Activated CD8-positive, alpha-beta memory T cell treated with anti-CD3 and anti-CD28 coated beads for 1 hour (primary cell): ENCODE results near the gene DIP2C.
"Not testable (repeated sequence)": the region's sequence is repeated elsewhere in the genome, so short reads cannot be mapped to it uniquely, and the experiment has no call there.

Experiments
- DNase-seq, 2 donors: peaks; one replicate each; pipeline ENCODE4 v3.0.0-alpha.2; 2020; ENCODE audit warnings: low read depth in 1 of 2; ENCODE audit errors: extremely low read depth in 1 of 2

Gene DIP2C

DNA sequence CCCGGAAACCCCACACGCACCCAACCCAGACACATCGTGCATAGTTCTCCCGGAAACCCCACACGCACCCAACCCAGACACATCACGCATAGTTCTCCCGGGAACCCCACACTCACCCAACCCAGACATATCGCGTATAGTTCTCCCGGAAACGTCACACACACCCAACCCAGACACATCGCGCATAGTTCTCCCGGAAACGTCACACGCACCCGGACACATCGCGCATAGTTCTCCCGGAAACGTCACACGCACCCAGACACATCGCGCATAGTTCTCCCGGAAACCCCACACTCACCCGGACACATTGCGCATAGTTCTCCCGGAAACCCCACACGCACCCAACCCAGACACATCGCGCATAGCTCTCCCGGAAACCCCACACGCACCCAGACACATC is 342.3 kb downstream of the DIP2C start:
- DNase-seq: not testable (repeated sequence)

DNA sequence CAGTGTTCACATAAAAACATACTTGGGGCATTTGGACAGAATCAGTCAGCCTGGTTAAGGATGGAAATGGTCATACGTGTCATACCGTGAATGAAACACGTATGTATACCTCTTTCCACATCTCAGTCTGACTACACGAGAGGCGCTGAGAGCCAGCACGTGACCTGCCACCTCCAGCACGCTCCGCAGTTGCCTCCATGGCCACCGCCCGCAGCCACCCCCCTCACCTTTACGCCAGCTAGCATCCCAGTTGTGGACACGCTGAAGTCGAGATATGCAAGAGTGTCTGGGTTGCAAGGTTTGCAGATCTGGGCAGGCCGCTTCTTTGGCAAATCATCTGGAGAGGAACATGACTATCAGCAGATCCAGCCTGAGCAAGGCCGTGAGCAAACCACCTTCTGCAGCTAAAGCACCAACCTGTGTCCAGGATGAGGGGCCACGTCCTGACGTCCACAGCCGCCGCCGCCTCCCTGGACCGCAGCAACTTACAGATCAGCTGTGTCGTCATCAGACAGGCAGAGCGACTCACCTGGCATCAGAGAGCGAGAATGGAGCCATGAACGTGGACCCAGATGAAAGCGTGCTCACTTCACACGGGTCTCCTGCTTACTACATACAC is 344.8 kb downstream of the DIP2C start:
- DNase-seq: no peak

DNA sequence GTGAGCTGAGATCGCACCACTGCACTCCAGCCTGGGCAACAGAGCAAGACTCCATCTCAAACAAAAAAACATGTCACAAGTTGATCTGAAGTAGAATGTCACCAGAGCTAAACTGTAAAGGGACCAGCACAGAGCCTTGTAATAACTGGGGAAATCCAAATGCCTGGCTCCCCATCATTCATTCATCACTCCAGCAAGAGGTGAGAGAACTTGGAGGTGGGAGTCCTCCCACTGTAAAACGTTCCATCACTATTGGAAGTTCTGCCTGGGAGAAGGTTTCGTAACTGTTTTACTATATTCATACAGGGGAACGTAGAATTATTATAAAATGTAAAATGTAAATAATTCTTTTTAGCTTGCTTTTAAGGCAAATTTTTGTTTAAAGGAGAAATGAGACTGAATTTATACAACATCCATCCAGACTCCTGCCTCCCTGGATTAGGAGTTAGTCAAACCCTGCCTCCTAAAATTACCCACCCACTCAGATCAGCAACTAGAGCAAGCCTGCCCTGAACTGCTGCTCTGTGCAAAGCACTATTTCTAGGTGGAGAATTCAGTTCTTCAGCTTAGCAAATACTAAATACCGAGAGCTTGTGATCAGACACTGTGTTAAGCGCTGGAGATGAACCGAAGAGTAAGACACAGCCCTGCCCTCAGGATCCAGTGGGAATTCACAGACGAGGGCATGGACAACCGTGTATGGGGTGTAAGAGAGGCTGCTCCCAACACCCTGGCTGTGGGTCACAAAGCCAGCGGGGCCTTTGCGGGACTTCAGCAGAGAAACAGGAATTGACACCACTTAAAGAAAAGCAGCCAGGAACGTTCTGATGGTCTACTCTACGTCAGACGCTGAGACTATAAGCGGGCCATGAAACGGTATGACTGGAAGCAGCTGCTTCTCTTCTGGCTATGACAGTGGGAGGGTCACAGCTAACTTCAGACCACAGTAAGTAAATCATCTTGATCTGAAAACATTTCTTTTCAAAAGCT is 345.9 kb downstream of the DIP2C start:
- DNase-seq: no peak

DNA sequence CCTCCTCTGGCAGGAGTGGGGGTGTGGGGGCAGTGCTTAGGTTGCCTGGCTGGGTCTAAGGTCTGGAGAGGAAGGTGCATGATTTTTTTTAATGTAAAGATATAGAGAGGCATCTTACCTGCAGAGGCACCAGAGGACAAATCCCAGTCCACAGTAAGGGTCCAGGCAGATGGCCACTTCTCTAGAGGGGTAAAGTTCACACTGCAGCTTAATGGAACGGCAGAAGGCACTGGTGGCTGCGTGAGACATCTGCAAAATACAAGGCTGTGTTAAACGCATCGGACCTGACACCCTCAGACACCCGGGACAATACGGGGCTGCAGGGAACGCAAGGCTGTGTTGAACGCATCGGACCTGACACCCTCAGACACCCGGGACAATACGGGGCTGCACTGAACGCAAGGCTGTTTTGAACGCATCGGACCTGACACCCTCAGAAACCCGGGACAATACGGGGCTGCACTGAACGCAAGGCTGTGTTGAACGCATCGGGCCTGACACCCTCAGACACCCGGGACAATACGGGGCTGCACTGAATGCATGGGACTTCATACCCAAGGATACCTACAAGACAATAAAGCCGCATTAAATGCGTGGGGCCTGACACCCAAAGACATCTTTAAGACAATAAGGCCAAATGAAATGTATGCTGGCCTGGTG is 348.3 kb downstream of the DIP2C start:
- no peak for DNase-seq

DNA sequence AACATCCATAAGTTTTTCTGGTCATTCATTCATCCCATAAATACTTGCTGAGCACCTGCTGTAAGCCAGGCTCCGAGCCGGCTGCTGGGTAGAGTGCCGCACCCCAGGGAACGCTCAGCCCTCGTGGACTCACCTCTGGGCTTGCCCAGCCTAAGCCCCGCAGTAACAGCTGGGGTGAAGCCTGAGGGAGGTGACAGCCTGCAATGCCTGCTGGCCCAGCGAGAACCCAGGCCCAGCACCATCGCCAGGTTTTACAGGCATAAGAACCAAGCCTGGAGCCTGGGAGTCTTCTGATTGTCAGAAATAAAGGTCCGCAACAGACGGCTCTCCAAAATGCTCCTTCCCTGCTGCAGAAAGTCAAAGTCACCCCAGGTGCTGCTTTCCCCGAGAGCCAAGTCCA is 348.8 kb downstream of the DIP2C start:
- DNase-seq: no peak

DNA sequence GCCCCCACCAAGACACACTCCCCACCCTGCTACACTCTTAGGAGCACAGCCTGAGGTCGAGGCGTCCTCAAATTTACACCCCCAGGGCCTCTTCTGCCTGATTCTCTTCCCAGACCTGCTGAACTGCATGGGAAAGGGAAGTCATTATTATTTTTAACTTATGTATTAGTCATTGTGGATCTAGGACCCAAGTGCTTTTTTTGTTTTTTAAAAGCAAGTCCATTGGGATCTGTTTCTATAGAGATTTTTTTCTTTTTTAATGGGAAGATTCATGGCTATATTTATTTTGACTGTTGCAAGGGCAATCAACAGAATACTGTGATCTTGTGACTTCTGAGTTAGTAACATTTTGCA is 350.5 kb downstream of the DIP2C start:
- no peak for DNase-seq

DNA sequence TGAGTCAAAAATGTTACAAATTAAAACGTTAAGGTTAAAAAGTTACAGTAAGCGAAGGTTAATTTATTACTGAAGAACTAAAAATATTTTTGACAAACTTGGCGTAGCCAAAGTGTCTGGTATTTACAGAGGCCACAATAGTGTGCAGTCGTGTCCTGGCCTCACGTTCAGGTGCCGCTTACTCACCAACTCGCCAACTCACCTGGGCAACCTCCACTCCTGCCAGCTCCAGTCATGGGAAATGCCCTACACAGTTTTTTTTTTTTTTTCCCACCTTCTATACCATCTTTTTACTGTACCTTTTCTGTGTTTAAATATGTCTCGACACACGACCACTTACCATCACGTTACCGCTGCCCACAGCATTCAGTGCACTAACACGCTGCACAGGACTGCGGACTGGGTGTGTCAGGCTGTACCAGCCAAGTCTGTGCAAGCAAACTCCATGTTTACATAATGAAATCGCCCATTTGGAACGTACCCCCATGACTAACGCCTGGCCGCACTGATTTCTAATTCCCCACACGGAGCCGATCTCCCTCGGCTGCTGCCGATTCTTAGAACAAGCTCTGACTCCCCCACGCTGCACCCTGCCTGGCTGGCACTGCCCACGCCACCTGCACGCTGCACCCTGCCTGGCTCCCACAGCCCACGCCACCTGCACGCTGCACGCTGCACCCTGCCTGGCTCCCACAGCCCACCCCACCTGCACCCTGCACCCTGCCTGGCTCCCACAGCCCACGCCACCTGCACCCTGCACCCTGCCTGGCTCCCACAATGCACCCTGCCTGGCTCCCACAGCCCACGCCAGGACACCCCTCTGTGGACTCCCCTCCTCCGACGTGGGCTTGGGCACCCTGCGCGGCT is 351.1 kb downstream of the DIP2C start:
- DNase-seq: no peak

DNA sequence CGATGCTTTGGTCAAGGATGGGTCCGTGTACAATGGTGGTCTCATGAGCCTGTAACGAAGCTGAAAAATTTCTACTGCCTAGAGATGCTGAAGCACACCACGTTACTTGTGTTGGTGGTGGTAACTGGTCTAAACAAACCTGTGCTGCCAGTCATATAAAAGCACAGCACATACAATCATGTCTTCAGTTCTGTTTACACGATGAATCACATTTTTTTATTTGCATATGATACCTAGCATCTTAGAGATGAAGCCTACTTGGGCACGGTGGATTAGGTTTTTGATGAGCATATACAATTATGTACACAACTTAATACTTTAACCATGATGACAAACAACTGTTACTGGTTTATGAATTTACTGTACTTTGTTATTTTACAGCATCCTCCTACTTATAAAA is 353.2 kb downstream of the DIP2C start:
- DNase-seq: no peak

DNA sequence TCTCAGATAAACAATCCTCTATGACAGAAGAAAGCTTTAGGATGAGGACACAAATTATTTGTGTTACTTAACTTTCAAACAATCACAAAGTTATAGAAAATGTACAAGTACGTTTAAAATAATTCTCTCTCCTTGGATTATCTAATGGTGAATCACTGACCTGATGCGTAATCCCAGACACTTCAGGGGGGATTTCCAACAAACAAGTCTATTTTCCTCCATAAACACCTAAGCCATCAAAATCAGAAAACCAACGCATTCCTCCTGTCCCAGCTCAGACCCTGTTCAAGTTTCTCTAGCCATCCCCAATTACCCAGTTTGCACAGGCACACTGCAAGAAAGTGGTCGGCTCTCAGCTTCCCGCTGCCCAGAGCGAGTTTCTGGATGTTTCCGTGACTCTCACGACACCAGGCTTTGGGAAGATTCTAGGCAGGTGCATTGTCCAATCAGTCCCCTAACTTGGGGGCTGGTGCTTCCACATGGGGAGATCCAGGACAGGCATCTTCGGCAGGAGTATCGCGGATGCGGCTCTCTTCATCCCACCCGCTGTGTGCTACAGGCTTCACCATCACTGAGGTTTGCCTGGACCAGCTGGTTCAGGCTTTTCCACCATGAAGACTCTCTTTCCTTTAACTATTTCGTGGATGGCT is 354.2 kb downstream of the DIP2C start:
- no peak for DNase-seq

DNA sequence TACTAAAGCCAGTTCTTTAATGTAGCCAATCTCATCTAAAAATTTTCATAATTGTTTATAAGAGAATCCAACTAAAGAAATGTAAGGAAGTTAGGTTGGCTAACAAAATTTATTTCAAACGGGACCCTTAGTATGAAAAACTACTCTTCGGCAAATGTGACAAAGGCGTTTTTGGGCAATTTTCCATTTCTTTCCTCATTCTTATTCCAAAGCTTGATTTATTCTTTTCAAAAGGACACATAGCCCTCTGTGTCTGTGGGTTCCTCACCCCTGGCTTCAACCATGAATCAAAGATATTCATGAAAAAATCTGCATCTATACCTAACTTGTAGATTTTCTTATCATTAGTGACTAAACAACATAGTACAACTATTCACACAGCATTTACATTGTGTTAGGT is 358.3 kb downstream of the DIP2C start:
- DNase-seq: no peak

DNA sequence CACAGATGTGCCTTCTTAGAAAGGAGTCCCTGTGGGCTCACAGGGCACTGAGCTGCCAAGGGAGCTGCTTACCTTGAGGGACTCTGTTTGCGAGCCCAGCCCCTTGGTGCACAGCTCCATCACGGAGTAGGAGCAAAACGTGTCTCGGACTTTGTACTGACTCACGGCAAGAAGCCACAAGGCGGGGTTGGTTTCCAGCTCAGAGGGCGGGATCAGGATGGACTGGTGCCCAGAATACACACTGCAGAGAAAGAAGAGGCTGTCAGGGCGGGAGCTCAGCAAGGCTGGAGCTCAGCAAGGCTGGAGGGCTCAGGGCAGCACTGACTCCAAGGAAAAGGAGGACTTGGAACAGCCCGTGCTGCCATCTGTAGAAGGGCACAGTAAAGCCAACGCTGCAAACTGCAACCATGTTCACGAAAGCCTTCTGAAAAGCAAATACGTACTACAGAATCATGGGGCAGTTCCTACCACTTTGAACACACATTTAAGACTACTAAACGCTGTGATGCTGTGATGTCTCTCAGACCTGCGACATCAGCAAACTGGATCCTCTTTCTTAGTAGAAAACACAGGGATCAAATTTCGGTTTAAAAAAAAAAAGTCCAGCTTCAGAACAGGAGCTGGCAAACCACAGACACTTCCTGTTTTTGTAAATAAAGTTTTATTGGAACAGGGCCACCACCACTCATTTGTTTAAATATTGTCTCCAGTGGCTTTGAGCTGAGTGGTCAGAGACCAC is 359.9 kb downstream of the DIP2C start:
- DNase-seq: no peak

DNA sequence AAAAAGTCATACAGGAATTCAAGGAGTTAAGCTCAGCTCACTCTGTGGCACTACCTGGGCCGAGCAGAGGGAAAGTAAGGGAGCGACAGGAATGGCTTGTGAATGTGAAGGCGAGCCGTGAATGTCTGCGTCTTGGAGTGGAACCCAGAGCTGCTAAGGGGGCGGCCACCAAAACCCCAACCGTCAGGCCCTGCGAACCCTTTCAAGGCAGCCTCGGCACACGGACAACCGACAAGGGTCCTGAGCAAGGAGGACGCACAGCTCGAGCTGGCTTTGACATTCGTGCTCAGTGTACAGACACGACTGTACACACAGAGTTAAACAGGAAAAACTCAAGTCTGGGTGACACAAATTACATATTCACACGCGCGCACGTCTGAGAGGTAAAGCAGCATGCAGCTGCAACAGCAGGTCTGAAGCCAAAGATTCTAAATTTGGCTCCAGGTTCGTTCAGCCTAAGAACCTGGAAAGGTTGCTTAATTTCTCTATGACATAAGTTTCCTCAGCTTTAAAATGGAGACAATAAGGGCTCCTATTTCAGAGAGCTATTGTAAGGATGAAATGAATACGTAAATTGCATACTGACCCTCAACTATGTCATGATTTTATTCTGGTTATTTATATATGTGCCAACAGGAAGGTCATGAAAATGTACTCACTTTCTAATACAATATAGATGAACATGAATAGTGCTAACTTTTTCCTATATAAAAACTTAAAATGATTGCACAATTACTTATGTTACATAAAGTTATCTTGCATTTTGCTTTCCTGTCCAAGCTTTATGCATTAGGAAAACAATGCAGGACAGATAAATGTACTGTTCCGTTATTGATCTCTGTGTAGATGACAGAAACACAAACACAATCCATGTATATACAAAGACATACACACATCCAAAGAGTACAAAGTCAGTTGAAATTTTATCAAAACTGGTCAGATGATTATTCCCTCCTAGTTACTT is 361.3 kb downstream of the DIP2C start:
- no peak for DNase-seq

DNA sequence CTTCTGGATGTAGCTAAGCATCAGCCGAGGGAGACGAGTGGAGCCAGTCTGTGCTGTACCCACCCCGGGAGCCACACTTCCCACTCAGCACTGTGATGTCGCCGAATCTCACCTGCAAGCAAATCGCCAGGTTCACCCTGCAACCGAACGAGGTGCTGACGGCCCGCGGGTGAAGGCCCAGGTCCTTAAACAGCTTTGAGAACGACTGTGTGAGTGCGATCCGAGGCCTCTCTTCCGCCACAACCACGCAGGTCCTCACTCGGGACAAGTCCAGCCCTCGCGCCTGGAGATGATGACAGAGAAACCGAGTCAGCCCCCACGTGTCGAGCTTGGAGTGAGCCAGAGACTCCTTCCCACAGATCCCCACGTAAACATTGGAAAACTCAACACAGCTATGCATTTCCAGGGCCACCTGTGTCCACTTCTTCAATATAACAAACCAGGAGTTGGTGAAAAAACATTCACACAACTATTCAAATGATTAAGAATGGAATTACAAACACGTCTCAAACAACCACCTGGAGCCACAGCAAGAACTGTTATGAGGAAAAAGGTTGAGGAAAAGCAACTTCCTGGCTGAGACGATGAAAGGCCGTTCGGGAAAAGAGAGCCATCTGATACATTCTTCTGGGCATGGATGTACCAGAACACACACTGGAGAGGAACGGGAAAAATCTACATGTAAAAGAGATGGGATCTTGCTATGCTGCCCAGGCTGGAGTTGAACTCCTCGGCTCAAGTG is 362.4 kb downstream of the DIP2C start:
- DNase-seq: no peak

DNA sequence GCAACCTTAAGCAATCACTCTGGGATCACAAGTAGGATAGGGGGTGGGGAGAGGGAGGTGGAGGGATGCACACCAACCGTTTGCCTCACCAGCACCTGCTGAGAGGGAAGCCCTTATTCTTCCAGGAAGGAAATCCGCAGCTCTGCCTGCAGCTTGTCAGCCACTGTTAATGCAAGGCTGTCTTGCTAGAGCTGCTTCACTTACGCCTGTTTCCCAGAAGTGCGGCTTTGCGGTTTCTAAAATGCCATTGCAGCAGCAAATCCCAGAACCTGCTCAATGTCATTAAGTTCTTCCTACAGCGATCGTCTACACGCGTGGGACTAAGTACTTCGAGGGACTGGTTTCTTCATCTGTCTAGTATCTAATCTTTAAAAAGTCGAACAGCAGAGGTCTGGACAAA is 363.1 kb downstream of the DIP2C start:
- DNase-seq: no peak

DNA sequence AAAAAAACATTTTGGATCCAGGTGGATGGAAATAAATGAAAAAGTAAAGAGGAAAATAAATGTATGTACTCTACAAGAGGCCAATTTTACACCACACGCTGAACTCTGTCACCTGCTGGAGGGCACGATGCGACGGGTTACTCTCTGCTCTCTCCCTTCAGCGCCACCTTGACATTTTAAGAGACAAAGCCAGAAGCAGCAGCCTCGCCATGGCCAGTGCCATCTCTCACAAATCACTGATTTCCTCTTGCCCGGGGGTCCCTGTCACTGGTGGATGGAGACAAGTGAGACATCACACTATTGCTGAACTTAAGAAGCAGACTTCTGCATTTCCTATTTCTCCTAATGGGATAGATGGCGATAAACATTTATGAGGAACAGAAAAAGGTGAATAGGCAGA is 364.2 kb downstream of the DIP2C start:
- DNase-seq: no peak

DNA sequence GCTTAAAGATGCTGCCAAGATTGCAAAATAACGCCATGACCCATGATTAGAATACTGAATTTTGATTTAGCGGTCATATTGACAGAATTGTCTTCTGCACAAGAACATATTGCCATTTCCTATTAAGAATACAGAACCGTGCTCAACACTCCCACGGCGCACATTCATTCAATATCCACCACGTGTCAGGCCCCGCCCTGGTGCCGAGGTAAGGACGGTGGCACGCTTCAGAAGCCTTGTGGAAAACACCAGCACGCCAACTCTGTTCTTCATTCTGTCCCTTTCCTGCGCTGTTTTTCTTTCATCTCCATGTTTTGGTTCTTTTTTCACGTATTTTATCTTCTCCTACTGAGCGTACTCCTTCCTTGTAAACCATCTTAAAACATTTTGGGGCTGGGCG is 364.9 kb downstream of the DIP2C start:
- DNase-seq: no peak

DNA sequence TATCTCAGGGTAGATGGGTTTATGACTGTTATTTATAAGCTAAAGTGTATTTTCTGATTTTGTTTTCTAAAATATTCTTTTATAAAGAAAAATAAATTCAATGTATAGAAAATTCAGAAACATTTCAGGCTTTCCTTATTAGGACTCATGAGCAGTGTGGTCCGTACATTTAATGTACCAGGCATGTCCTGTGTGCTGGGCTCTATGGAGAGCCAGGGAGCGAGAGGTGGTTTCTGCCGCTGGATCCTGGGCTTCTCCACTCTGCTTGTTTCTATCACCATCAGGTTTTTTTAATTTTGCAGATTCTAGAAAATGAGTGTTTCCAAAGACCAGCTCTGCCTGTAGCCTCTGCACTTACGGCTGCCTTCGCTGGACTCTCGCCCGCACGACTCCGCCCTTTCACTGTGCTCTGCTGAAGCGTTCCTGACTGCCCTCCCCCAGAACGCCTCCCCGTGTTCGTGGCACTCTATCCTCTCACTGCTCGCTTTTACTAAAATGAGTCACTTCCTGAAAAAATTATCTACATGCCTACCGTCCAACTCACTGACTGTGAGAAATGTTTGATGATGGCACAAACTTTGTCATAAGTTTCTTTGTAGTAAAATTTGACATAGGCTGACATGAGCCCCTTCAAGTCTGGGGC is 365.7 kb downstream of the DIP2C start:
- no peak for DNase-seq
